Measurements from ENCODE around the gene FADS2.

- TF ChIP-seq CTCF (IDR thresholded peaks at IDR 0.05) (no peak), POLR2A (IDR thresholded peaks at IDR 0.05) (no peak)
Measured at GRCh38 chr11:61848631-61849030, 20.5 kb downstream of the FADS2 start.
